HCT116 (cell line): ENCODE measurements around the gene CKMT2.

Experiments used
- EZH2 ChIP-seq: fragments of 200-600 bp; sonication (generic); IDR thresholded peaks from 2 replicates; pipeline ENCODE4 v1.6.1; 2017; ENCODE audit warnings: antibody characterized with exemption, mixed run types
- POLR2A ChIP-seq: IDR thresholded peaks from 2 replicates; pipeline ENCODE4 v1.7.0; 2011; ENCODE audit warnings: borderline replicate concordance; ENCODE audit not compliant: insufficient read depth, insufficient read length; ENCODE audit errors: extremely low read depth
- TF ChIP-seq, protein P1 (sequence below), 3 experiments: fragments of 200-600 bp in 1 of 3; sonication (generic) in 1 of 3; IDR thresholded peaks in 2 of 3; conservative IDR thresholded peaks in 1 of 3; 2 replicates each; pipeline ENCODE4 v1.5.1; 2012 to 2017; ENCODE audit warnings: low read depth in 2 of 3, low read length in 2 of 3, antibody characterized with exemption in 1 of 3, borderline replicate concordance in 1 of 3, control low read depth in 1 of 3, mild to moderate bottlenecking in 1 of 3, mixed read lengths in 1 of 3, mixed run types in 1 of 3, moderate library complexity in 1 of 3; ENCODE audit not compliant: insufficient read depth in 1 of 3
- TF ChIP-seq, protein P2 (sequence below): IDR thresholded peaks from 2 replicates; pipeline ENCODE4 v1.6.1; 2012
- TF ChIP-seq, protein P3 (sequence below): IDR thresholded peaks from 2 replicates; pipeline ENCODE4 v1.6.1; 2012; ENCODE audit warnings: low read depth

DNA sequence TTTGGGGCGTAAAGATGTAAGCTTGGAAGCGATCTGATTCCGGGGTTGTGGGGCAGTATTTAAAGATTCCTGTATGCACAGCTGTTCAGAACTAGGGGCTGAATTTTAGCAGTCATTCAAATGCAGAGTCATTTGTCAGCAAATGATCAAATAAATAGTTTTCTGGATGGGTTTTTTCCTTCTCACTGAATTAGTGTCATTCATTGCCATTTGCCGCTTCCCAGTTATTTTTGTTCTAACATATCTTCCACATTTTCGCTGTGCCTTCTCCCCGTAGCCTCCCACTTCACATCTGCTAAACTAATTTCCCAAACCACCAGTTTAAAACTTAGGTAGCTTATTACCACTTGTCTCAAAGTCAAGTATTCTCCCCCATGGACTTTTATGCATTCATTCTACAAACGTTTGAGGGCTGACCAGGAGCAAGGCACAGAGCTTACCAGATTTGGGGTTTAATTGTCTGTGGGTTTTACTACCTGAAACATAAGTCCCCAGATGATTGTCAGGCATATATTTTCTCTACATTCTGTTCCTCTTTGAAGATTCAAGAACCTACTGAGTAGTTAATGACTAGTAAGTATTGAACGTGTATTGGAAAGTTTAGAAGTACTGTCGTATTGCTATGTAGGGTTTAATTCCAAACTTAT, 41.3 kb upstream of the CKMT2 start:
- TF ChIP-seq, protein P1, sequence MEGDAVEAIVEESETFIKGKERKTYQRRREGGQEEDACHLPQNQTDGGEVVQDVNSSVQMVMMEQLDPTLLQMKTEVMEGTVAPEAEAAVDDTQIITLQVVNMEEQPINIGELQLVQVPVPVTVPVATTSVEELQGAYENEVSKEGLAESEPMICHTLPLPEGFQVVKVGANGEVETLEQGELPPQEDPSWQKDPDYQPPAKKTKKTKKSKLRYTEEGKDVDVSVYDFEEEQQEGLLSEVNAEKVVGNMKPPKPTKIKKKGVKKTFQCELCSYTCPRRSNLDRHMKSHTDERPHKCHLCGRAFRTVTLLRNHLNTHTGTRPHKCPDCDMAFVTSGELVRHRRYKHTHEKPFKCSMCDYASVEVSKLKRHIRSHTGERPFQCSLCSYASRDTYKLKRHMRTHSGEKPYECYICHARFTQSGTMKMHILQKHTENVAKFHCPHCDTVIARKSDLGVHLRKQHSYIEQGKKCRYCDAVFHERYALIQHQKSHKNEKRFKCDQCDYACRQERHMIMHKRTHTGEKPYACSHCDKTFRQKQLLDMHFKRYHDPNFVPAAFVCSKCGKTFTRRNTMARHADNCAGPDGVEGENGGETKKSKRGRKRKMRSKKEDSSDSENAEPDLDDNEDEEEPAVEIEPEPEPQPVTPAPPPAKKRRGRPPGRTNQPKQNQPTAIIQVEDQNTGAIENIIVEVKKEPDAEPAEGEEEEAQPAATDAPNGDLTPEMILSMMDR (IDR thresholded peaks at IDR 0.05 in 2 of 3, conservative IDR thresholded peaks at IDR 0.05 in 1 of 3; ENCODE audit: borderline replicate concordance in 1 of 3, insufficient read depth in 1 of 3, low read depth in 2 of 3, low read length in 2 of 3), result no peak
- TF ChIP-seq, protein P2, sequence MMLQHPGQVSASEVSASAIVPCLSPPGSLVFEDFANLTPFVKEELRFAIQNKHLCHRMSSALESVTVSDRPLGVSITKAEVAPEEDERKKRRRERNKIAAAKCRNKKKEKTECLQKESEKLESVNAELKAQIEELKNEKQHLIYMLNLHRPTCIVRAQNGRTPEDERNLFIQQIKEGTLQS, result no peak
- TF ChIP-seq, protein P3, sequence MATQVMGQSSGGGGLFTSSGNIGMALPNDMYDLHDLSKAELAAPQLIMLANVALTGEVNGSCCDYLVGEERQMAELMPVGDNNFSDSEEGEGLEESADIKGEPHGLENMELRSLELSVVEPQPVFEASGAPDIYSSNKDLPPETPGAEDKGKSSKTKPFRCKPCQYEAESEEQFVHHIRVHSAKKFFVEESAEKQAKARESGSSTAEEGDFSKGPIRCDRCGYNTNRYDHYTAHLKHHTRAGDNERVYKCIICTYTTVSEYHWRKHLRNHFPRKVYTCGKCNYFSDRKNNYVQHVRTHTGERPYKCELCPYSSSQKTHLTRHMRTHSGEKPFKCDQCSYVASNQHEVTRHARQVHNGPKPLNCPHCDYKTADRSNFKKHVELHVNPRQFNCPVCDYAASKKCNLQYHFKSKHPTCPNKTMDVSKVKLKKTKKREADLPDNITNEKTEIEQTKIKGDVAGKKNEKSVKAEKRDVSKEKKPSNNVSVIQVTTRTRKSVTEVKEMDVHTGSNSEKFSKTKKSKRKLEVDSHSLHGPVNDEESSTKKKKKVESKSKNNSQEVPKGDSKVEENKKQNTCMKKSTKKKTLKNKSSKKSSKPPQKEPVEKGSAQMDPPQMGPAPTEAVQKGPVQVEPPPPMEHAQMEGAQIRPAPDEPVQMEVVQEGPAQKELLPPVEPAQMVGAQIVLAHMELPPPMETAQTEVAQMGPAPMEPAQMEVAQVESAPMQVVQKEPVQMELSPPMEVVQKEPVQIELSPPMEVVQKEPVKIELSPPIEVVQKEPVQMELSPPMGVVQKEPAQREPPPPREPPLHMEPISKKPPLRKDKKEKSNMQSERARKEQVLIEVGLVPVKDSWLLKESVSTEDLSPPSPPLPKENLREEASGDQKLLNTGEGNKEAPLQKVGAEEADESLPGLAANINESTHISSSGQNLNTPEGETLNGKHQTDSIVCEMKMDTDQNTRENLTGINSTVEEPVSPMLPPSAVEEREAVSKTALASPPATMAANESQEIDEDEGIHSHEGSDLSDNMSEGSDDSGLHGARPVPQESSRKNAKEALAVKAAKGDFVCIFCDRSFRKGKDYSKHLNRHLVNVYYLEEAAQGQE, result no peak
- TF ChIP-seq POLR2A, result no peak
- TF ChIP-seq EZH2, result no peak
